ENCODE results near the gene CAMK4.
A peak's percentile ranks its signal among the peaks of the same experiment; 100 is the strongest.
"Not testable (repeated sequence)": the region's sequence is repeated elsewhere in the genome, so short reads cannot be mapped to it uniquely, and the experiment has no call there.

Gene CAMK4

GRCh38 chr5:111310711-111311620 is 86.8 kb downstream of the CAMK4 start:
- no peak for DNase-seq (ENCODE audit: low read depth)

- DNase-seq (ENCODE audit: low read depth): no peak
Measured at GRCh38 chr5:111311666-111312065, 87.5 kb downstream of the CAMK4 start.

- no peak for DNase-seq (ENCODE audit: low read depth)
Measured at GRCh38 chr5:111313017-111313724, 89.0 kb downstream of the CAMK4 start.

GRCh38 chr5:111320953-111321352 is 96.8 kb downstream of the CAMK4 start:
- no peak for DNase-seq (ENCODE audit: low read depth)

GRCh38 chr5:111321376-111321775 is 97.2 kb downstream of the CAMK4 start:
- DNase-seq (ENCODE audit: low read depth): no peak

GRCh38 chr5:111326551-111326950 is 102.4 kb downstream of the CAMK4 start:
- DNase-seq (ENCODE audit: low read depth): no peak

- DNase-seq (ENCODE audit: low read depth): no peak
Measured at GRCh38 chr5:111337133-111337532, 112.9 kb downstream of the CAMK4 start.

GRCh38 chr5:111337688-111338087 is 113.5 kb downstream of the CAMK4 start:
- DNase-seq (ENCODE audit: low read depth): no peak

- DNase-seq (ENCODE audit: low read depth): no peak
Measured at GRCh38 chr5:111345731-111346130, 121.5 kb downstream of the CAMK4 start.

- DNase-seq (ENCODE audit: low read depth): no peak
Measured at GRCh38 chr5:111347021-111347420, 122.8 kb downstream of the CAMK4 start.

- DNase-seq (ENCODE audit: low read depth): no peak
Measured at GRCh38 chr5:111348661-111349329, 124.6 kb downstream of the CAMK4 start.

GRCh38 chr5:111349429-111349828 is 125.2 kb downstream of the CAMK4 start:
- DNase-seq (ENCODE audit: low read depth): no peak

GRCh38 chr5:111353035-111353434 is 128.9 kb downstream of the CAMK4 start:
- no peak for DNase-seq (ENCODE audit: low read depth)

- not testable (repeated sequence) for DNase-seq (ENCODE audit: low read depth)
Measured at GRCh38 chr5:111358726-111359125, 134.5 kb downstream of the CAMK4 start.

- DNase-seq (ENCODE audit: low read depth): no peak
Measured at GRCh38 chr5:111360173-111360572, 136.0 kb downstream of the CAMK4 start.

- DNase-seq (ENCODE audit: low read depth): no peak
Measured at GRCh38 chr5:111364992-111365391, 140.8 kb downstream of the CAMK4 start.

- DNase-seq (ENCODE audit: low read depth): no peak
Measured at GRCh38 chr5:111366388-111366787, 142.2 kb downstream of the CAMK4 start.

- peak; percentile 25 for DNase-seq (ENCODE audit: low read depth)
Measured at GRCh38 chr5:111367115-111367514, 142.9 kb downstream of the CAMK4 start.

- DNase-seq (ENCODE audit: low read depth): no peak
Measured at GRCh38 chr5:111372799-111373198, 148.6 kb downstream of the CAMK4 start.

- no peak for DNase-seq (ENCODE audit: low read depth)
Measured at GRCh38 chr5:111374380-111374779, 150.2 kb downstream of the CAMK4 start.

- DNase-seq (ENCODE audit: low read depth): no peak
Measured at GRCh38 chr5:111375645-111376044, 151.5 kb downstream of the CAMK4 start.

- no peak for DNase-seq (ENCODE audit: low read depth)
Measured at GRCh38 chr5:111377306-111377705, 153.1 kb downstream of the CAMK4 start.

GRCh38 chr5:111379391-111379816 is 155.2 kb downstream of the CAMK4 start:
- no peak for DNase-seq (ENCODE audit: low read depth)

Data from HS-5 (cell line).